ENCODE data around the gene WDR81.
"Not testable (repeated sequence)": the region's sequence is repeated elsewhere in the genome, so short reads cannot be mapped to it uniquely, and the experiment has no call there.

The WDR81 gene

GRCh38 chr17:1724351-1724868 is at the start of gene WDR81:
WDR81 (plus strand) TSS chr17:1724704; CDS start chr17:1724960, 256 bp downstream.
- DNase-seq (ENCODE audit: low read depth), result peak; percentile 81

GRCh38 chr17:1676401-1676800 is 48.1 kb upstream of the WDR81 start:
- no peak for DNase-seq (ENCODE audit: low read depth)

- DNase-seq (ENCODE audit: low read depth), result no peak
These were observed 41.0 kb upstream of the WDR81 start for GRCh38 chr17:1683459-1683858.

- DNase-seq (ENCODE audit: low read depth), result peak; percentile 97
These were observed 39.9 kb upstream of the WDR81 start, which contains the start of gene PRPF8 for GRCh38 chr17:1684378-1685189. PRPF8 (minus strand) TSS chr17:1684867; CDS start chr17:1684571, 296 bp downstream.

- DNase-seq (ENCODE audit: low read depth), result no peak
These were observed 38.4 kb upstream of the WDR81 start for GRCh38 chr17:1686086-1686485.

GRCh38 chr17:1688405-1688804 is 36.1 kb upstream of the WDR81 start:
- not testable (repeated sequence) for DNase-seq (ENCODE audit: low read depth)

GRCh38 chr17:1690544-1691221 is 33.8 kb upstream of the WDR81 start:
- DNase-seq (ENCODE audit: low read depth), result no peak

- no peak for DNase-seq (ENCODE audit: low read depth)
These were observed 31.2 kb upstream of the WDR81 start for GRCh38 chr17:1693339-1693738.

- no peak for DNase-seq (ENCODE audit: low read depth)
These were observed 29.1 kb upstream of the WDR81 start for GRCh38 chr17:1695365-1695764.

- no peak for DNase-seq (ENCODE audit: low read depth)
These were observed 26.8 kb upstream of the WDR81 start for GRCh38 chr17:1697681-1698080.

- DNase-seq (ENCODE audit: low read depth), result not testable (repeated sequence)
These were observed 24.6 kb upstream of the WDR81 start for GRCh38 chr17:1699891-1700290.

GRCh38 chr17:1703063-1703462 is 21.4 kb upstream of the WDR81 start:
- DNase-seq (ENCODE audit: low read depth), result no peak

GRCh38 chr17:1705004-1705403 is 19.5 kb upstream of the WDR81 start:
- no peak for DNase-seq (ENCODE audit: low read depth)

- DNase-seq (ENCODE audit: low read depth), result no peak
These were observed 17.4 kb upstream of the WDR81 start for GRCh38 chr17:1707107-1707506.

GRCh38 chr17:1708791-1709346 is 15.6 kb upstream of the WDR81 start:
- DNase-seq (ENCODE audit: low read depth), result not testable (repeated sequence)

GRCh38 chr17:1709403-1709951 is 15.0 kb upstream of the WDR81 start:
- DNase-seq (ENCODE audit: low read depth), result no peak

GRCh38 chr17:1709971-1710806 is 14.3 kb upstream of the WDR81 start, which contains the start of gene TLCD2:
TLCD2 (minus strand) TSS chr17:1710377; CDS start chr17:1710242, 135 bp downstream.
- DNase-seq (ENCODE audit: low read depth), result no peak

GRCh38 chr17:1710807-1711553 is 13.5 kb upstream of the WDR81 start:
- no peak for DNase-seq (ENCODE audit: low read depth)

- no peak for DNase-seq (ENCODE audit: low read depth)
These were observed 12.7 kb upstream of the WDR81 start for GRCh38 chr17:1711804-1712203.

- DNase-seq (ENCODE audit: low read depth), result no peak
These were observed 12.2 kb upstream of the WDR81 start for GRCh38 chr17:1712271-1712670.

Data from activated T-cell treated with anti-CD3 and anti-CD28 coated beads for 24 hours (primary cell).